ENCODE results near the gene CSTPP1. TPM values are rescaled to one million over a fixed set of nuclear protein-coding genes. Genes with fewer than 3 reads are reported as not detected.

CSTPP1 gene
- total and polyA plus RNA-seq, 2 of the 4 experiments (the other 2 are of a cell fraction): 22.0 to 35.7 TPM

DNA sequence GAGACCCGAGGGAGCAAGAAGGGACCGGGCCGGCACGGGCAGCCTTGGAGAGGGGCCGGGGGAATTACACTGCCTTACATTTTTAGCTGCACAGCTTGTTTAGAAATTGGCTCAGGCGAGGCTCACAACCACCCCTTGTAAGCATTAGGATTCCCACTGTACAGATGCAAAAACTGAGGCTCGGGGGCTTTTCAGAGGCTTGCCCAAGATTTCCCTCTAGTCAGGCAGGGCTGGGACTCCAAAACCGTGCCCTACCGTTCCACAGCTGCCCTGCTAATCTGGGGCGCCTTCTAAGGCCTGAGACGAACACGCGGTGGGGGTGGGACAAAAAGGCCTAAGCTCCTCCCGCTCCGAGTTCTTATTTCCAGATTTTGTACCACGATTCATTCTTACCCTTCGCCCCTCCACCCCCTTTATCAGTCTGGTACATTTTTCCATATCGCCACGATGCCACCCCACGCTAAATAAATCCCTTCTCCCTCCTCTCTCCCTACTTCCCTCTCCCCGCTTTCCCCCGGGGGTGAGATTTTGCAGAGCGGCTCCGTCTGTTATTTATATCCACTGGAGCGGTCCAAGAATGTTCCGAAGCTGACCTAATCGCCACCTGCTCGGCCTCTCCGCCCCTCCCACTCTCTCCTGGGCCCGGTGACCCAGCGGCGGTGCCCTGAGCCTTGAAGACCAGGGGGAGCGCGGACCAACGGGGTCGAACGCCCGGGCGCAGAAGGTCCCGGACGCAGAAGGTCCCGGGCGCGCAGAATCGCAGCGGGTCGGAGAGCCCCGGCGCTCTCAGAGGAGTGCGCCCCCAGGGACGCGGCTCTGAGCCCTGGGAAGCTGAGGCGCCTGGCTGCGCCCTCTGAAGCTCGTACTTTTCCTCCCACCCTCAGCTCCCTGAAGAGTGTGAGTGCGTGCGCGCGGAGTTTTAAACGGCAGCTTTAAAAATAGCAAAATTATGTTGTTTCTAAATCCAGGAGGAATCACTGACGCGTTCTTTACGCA lies 250.4 kb downstream of the CSTPP1 start:
- 0 out of 2 replicates have a peak overlapping the region, but pooled peaks have one; percentile 21 for H3K14ac ChIP-seq (replicated peaks; ENCODE audit: low read depth, low read length)
- in situ Hi-C loops (cut with MboI; ENCODE audit: low sequenced_read_pairs) (no loop called here), dilution Hi-C loops (cut with HindIII; ENCODE audit: low sequenced_read_pairs, unreplicated experiment) (no loop called here), intact Hi-C loops (cut with micrococcal nuclease) (no loop called here)
- H3K4me3 ChIP-seq (ENCODE audit: insufficient read depth, low read depth, low read length): peak overlapping the region; percentile 43
- peaks cover 4% of the 10 kb centered on the region; the same call in 1 of the 2 replicates for H3K36me3 ChIP-seq (ENCODE audit: control insufficient read depth, insufficient read depth, low read length)
- no TSS peak for BruUV-seq (replicated peaks)
- no peaks in the 10 kb centered on the region for H3K9me1 ChIP-seq (ENCODE audit: insufficient read depth, low read length)
- peaks cover 4 to 23% of the 10 kb centered on the region in 2 experiments; a peak in 1 of 4 replicates for H3K79me1 ChIP-seq (ENCODE audit: low read depth in 1 of 2, low read length in 2 of 2)
- no peak overlapping the region for H2BK15ac ChIP-seq (ENCODE audit: low read depth, low read length)
- 0 out of 2 replicates have a peak overlapping the region, but pooled peaks have one; percentile 15 for H3K9ac ChIP-seq (ENCODE audit: low read depth, low read length)
- peak; percentile 13 for ATAC-seq (ENCODE audit: low read depth)
- peak overlapping the region; percentile 68 for H3K23ac ChIP-seq (ENCODE audit: low read depth, low read length)
- WGBS, 2 experiments (ENCODE audit: extremely low coverage in 2 of 2, insufficient read length in 1 of 2): 1% methylated on average over 16 of the region's 63 CpGs; no CpG with 5 or more reads in 1 of the 2 experiments
- H2AK9ac ChIP-seq (replicated peaks; ENCODE audit: low read depth, low read length, poor library complexity): peak overlapping the region; percentile 80
- peak overlapping the region; percentile 41; the same call in 1 of the 2 replicates for H3K27ac ChIP-seq (ENCODE audit: insufficient read depth, low read length)
- no peaks in the 10 kb centered on the region for H3K27me3 ChIP-seq (ENCODE audit: control insufficient read depth, insufficient read depth, low read length)
- H2AFZ ChIP-seq (replicated peaks; ENCODE audit: low read length, poor library complexity): peak overlapping the region; percentile 90
- no peak overlapping the region for H2BK5ac ChIP-seq (ENCODE audit: low read depth, low read length, poor library complexity, severe bottlenecking)
- peak overlapping the region; percentile 92 for H3K4me2 ChIP-seq (ENCODE audit: low read depth, low read length)
- H4K8ac ChIP-seq (ENCODE audit: low read depth in 2 of 2, low read length in 2 of 2): peak overlapping the region in 1 of 2 experiments; percentile 47; a peak in 2 of 4 replicates
- TF ChIP-seq MAZ (IDR thresholded peaks at IDR 0.05; ENCODE audit: borderline replicate concordance, low read depth, low read length) (no peak), RCOR1 (IDR thresholded peaks at IDR 0.05; ENCODE audit: insufficient replicate concordance, low read length) (peak; percentile 34), RFX5 (IDR thresholded peaks at IDR 0.05; ENCODE audit: low read depth, low read length) (no peak), NFE2L2 (IDR thresholded peaks at IDR 0.05; ENCODE audit: low read depth, low read length) (no peak), ELK1 (IDR thresholded peaks at IDR 0.05; ENCODE audit: borderline replicate concordance, low read depth, low read length) (no peak), MXI1 (IDR thresholded peaks at IDR 0.05; ENCODE audit: borderline replicate concordance, low read depth, low read length) (peak; percentile 3; the same call in 1 of the 2 replicates), POLR2A (IDR thresholded peaks at IDR 0.05; ENCODE audit: low read depth, low read length) (no peak), CEBPB (IDR thresholded peaks at IDR 0.05; ENCODE audit: low read depth, low read length) (no peak), BHLHE40 (IDR thresholded peaks at IDR 0.05; ENCODE audit: low read depth, low read length) (no peak), MAFK (IDR thresholded peaks at IDR 0.05; ENCODE audit: low read depth, low read length) (no peak), RAD21 (IDR thresholded peaks at IDR 0.05; ENCODE audit: low read length) (no peak)
- H2BK120ac ChIP-seq (ENCODE audit: low read depth, low read length): no peak overlapping the region
- peak overlapping the region; percentile 43; the same call in 1 of the 2 replicates for H3K4ac ChIP-seq (ENCODE audit: low read depth, low read length)
- ChIA-PET CTCF (interaction anchor here (1.1 to 1.4 kb wide), 3 partner anchors 9 to 295 kb away, joined by 3 read pairs; no protein-coding TSS in a partner anchor), POLR2A (ENCODE audit: unreplicated experiment) (no interaction called here)
- H4K20me1 ChIP-seq (ENCODE audit: insufficient read depth, low read length): peaks cover 4% of the 10 kb centered on the region; the same call in 1 of the 2 replicates
- DNase-seq: peak; percentile 54
- H3K9me3 ChIP-seq (ENCODE audit: control insufficient read depth, insufficient read depth, low read length): no peaks in the 10 kb centered on the region
- no peak overlapping the region for H4K91ac ChIP-seq (ENCODE audit: insufficient read depth, low read depth, low read length)
- H3K56ac ChIP-seq (ENCODE audit: extremely low read depth, insufficient read depth, low read length): no peak overlapping the region; the same call in 1 of the 2 replicates
- H3K4me1 ChIP-seq (ENCODE audit: control insufficient read depth, insufficient read depth, low read length): peaks cover 18% of the 10 kb centered on the region
- no peak overlapping the region for H4K5ac ChIP-seq (ENCODE audit: low read depth, low read length)
- no peak overlapping the region for H3K18ac ChIP-seq (ENCODE audit: low read depth, low read length)
- H2BK20ac ChIP-seq (ENCODE audit: low read depth, low read length): no peak overlapping the region
- H2AK5ac ChIP-seq (ENCODE audit: low read depth, low read length): peak overlapping the region; percentile 53; the same call in 1 of the 2 replicates
